Stimulated activated effector memory CD8-positive, alpha-beta T cell treated with anti-CD3 and anti-CD28 coated beads, Interleukin-12 subunit alpha, Interleukin-12 subunit beta, amount 100 ng/mL, for 72 hours (primary cell): ENCODE data around the gene RNF144B.

Experiments used
- ATAC-seq: fragments of 150-1000 bp; cut with Tn5 transposase; 2 replicates; pipeline ENCODE4 v1.10.0; 2021
- DNase-seq, 2 donors: peaks; one replicate each; pipeline ENCODE4 v3.0.0; 2021 to 2022; ENCODE audit warnings: low spot score in 2 of 2
- H3K27ac Mint-ChIP-seq: one replicate; pipeline ENCODE4 v1.8.0; 2022; ENCODE audit warnings: mild to moderate bottlenecking, mixed read lengths
- H3K36me3 Mint-ChIP-seq: one replicate; pipeline ENCODE4 v1.8.0; 2022; ENCODE audit warnings: mild to moderate bottlenecking, mixed read lengths
- H3K4me1 Mint-ChIP-seq: one replicate; pipeline ENCODE4 v1.8.0; 2022; ENCODE audit warnings: mixed read lengths
- H3K4me3 Mint-ChIP-seq: one replicate; pipeline ENCODE4 v1.8.0; 2022; ENCODE audit warnings: mild to moderate bottlenecking, mixed read lengths
- H3K9me3 Mint-ChIP-seq: one replicate; pipeline ENCODE4 v1.8.0; 2022; ENCODE audit warnings: mixed read lengths

Gene RNF144B

DNA sequence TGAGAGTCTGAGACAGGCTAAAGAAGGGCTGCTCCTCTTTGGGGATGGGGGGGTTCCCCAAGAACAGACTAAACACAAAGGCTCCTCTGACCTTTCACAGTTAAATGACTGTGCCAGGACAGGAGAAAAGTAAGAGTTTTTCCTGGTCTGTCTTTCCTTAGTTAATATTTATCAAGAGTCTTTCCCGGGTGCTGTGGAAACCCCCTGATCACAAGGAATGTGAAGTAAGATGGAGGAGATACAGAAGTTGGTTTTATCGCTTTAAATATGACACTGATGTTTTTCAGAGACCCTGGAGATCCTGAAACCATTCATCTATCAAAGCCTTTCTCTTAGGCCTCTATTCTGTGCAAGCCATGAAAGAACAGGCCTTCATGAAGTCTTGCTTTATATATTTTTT, 105.8 kb downstream of the RNF144B start:
- no peak overlapping the region for H3K4me3 Mint-ChIP-seq
- no peaks in the 10 kb centered on the region for H3K9me3 Mint-ChIP-seq
- H3K36me3 Mint-ChIP-seq, result no peaks in the 10 kb centered on the region
- ATAC-seq (no peak), DNase-seq (no peak)
- H3K4me1 Mint-ChIP-seq, result no peaks in the 10 kb centered on the region
- H3K27ac Mint-ChIP-seq, result no peak overlapping the region

DNA sequence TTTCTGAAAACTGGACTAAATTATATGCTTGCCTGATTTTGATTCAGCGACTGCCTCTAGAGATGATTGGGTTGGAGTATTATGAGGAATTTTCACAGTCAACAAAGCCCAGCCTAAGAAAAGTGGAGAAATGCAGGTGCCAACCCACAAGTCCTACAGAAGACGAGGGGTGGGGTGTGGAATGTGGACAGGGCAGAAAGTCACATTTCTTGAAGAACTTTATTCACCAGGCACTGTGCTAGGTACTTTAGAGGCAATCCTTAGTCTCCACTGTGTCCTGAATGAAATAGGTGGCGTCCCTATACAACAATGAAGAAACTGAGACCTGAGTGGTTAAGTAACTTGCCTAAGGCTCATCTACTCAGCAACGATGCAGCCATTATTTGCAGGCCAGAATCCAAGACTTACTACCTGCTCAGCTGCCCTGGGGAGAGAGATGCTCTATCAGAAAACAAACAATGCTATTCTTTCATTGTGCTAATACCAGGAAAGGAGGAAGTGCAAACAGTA, 106.3 kb downstream of the RNF144B start:
- ATAC-seq (no peak), DNase-seq (no peak)
- H3K4me1 Mint-ChIP-seq, result no peaks in the 10 kb centered on the region
- H3K36me3 Mint-ChIP-seq, result no peaks in the 10 kb centered on the region
- no peaks in the 10 kb centered on the region for H3K9me3 Mint-ChIP-seq
- H3K4me3 Mint-ChIP-seq, result no peak overlapping the region
- H3K27ac Mint-ChIP-seq, result no peak overlapping the region

DNA sequence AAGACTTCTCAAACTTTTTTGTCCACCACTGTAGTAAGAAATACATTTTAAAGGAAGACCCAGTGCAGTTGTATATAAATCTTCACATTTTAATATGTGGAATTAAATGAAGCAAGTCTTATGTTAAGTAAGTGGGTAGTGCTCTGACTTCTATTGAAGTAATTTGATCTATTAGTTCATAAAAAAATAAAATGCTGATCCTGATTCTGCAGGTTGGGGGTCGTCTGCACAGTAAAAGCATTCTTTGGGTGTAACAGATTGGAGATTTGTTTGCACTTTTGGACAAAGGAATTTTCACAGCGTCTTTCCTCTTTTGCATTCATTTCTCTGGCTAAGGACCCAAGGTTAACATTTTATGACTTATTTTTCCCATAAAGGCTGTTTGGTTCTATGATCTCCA, 106.8 kb downstream of the RNF144B start:
- Mint-ChIP-seq H3K9me3 (no peaks in the 10 kb centered on the region), H3K27ac (no peak overlapping the region), H3K4me1 (no peaks in the 10 kb centered on the region), H3K36me3 (no peaks in the 10 kb centered on the region), H3K4me3 (no peak overlapping the region)
- no peak for DNase-seq
- ATAC-seq, result no peak

DNA sequence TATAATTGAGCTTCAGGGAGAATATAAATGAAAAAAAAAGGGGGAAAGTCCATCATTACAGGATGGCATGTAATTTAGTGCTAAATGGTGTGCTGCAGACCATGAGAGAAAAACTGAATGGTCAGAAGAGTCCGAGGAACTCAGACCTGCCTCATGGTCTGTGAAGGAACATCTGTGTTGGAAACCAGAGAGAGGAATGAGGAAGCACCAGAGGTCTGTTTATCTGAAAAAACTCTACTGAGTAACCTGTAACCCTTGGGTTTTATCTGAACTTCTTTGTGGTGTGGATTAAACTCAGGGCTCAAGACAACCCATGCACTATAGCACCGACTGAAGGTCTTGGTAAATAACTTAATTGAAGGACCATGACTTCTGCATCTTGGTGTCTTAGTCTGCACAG, 108.1 kb downstream of the RNF144B start:
- no peaks in the 10 kb centered on the region for H3K4me1 Mint-ChIP-seq
- no peaks in the 10 kb centered on the region for H3K9me3 Mint-ChIP-seq
- ATAC-seq, result no peak
- H3K36me3 Mint-ChIP-seq, result no peaks in the 10 kb centered on the region
- DNase-seq, result no peak
- no peak overlapping the region for H3K4me3 Mint-ChIP-seq
- H3K27ac Mint-ChIP-seq, result no peak overlapping the region

DNA sequence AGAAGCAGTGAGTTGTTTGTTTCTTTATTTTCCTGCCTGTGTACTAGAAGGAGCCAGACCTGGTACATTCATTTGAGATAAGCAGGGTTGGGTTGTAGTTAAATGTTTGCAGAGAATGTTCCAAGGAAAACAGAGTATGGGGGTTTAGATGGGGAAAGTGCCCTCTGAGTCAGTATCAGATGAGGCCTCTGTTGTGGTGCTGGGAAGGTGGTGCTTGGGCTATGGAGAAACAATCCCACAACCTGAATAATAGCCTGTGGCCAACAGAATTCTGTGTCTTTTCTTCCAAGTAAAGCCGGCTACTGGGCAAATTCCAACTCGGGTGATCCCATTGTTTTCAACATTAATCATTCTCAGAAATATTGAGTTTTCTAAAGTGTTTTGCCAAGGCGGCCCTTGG, 109.3 kb downstream of the RNF144B start:
- DNase-seq (no peak), ATAC-seq (no peak)
- H3K9me3 Mint-ChIP-seq, result no peaks in the 10 kb centered on the region
- H3K36me3 Mint-ChIP-seq, result no peaks in the 10 kb centered on the region
- H3K4me3 Mint-ChIP-seq, result no peak overlapping the region
- no peak overlapping the region for H3K27ac Mint-ChIP-seq
- no peaks in the 10 kb centered on the region for H3K4me1 Mint-ChIP-seq

DNA sequence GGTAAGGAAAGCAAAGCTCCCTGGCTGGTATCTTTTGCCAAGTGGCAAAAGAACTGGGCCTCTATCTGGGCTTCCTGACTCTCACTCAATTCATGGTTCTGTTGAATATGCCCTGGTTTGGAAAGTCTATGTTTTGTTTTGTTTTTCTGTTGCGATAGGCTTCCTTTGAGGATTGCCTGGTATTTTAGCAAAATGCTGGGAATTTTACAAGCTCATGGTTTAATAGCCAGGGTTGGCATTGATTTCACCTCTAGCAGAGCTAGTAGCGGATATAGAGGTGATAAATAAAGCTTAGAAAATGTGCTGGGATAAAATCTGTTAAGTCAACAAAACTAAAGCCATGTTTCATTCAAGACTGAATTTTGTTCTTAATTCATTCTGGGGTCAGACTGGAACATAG, 109.9 kb downstream of the RNF144B start:
- no peak overlapping the region for H3K4me3 Mint-ChIP-seq
- H3K9me3 Mint-ChIP-seq, result no peaks in the 10 kb centered on the region
- H3K27ac Mint-ChIP-seq, result no peak overlapping the region
- no peaks in the 10 kb centered on the region for H3K4me1 Mint-ChIP-seq
- H3K36me3 Mint-ChIP-seq, result no peaks in the 10 kb centered on the region
- no peak for ATAC-seq
- DNase-seq, result no peak

DNA sequence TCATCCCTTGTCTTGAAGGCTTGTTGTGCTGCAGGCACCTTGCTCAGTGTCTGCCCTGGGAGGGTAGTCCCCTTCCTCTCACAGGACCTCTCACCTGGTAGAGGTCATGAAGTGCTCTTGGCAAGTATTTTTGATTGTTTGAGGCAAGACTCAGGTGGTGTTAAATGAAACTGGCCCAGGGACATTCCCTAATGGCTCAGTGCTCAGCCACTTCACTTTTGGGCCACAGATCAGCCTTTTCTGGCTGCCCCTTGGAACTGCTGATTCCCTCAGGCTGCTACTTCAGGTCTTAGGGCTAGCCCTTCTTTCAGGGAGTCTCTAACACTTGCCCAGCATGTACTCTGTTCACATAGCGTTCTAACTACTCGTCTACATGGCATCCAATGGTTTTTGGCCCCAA, 111.3 kb downstream of the RNF144B start:
- H3K9me3 Mint-ChIP-seq, result no peaks in the 10 kb centered on the region
- H3K27ac Mint-ChIP-seq, result no peak overlapping the region
- H3K36me3 Mint-ChIP-seq, result no peaks in the 10 kb centered on the region
- DNase-seq (no peak), ATAC-seq (no peak)
- no peaks in the 10 kb centered on the region for H3K4me1 Mint-ChIP-seq
- no peak overlapping the region for H3K4me3 Mint-ChIP-seq

DNA sequence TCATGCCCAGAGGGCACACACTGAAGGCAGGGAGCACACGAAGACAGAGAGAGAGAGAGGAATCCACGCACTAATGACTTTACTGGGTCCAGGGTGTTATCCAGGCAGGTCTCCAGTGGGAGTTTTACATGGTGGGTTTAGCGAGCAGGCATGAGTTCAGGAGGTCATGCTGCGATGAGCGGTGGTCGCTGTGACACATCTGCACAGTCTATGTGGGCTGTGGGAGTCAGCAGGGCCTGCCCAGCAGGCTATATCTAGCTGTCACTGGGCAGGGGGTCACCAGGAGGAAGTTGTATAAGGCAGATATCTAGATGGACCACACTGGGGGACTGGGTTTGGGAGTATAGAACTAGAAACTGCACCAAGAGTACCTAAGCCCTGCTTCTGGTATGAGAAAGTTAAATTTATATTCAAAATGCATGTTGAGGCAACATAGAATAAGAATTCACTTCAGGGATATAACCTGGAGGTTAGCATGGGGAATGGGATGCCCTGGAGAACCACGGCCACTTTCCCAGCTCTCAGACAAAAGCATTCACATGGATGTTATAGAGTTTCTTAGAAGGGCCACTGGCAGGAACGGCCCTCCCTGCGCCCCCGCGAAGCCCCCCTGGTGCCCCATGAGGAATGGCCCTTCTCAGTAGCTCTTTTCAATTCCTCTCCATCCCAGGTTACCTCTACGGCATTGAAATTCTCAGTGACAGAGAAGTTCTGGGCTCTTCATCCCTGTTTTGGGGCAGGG, 113.9 kb downstream of the RNF144B start:
- H3K9me3 Mint-ChIP-seq, result no peaks in the 10 kb centered on the region
- H3K4me3 Mint-ChIP-seq, result no peak overlapping the region
- no peak for ATAC-seq
- no peak for DNase-seq
- no peak overlapping the region for H3K27ac Mint-ChIP-seq
- no peaks in the 10 kb centered on the region for H3K4me1 Mint-ChIP-seq
- no peaks in the 10 kb centered on the region for H3K36me3 Mint-ChIP-seq

DNA sequence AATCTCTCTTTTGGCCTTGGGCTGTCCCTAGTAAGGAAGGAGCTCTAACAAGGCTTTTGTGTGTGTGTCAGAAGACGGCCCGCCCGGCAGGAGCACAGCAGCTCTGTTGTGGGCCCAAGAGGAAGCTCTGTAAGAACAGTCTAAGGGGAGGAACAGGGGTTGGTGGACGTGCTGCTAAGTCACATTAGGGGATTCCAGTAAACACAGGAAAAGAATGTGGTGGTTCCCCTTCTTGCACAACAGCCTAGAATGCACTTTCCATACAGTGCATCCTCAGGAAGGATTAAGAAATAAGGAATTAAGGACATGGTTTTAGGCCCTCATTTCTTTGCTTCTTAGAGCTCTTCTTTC, 114.5 kb downstream of the RNF144B start:
- Mint-ChIP-seq H3K36me3 (no peaks in the 10 kb centered on the region), H3K4me3 (no peak overlapping the region), H3K4me1 (no peaks in the 10 kb centered on the region), H3K27ac (no peak overlapping the region), H3K9me3 (no peaks in the 10 kb centered on the region)
- ATAC-seq, result peak; percentile 47
- no peak for DNase-seq

DNA sequence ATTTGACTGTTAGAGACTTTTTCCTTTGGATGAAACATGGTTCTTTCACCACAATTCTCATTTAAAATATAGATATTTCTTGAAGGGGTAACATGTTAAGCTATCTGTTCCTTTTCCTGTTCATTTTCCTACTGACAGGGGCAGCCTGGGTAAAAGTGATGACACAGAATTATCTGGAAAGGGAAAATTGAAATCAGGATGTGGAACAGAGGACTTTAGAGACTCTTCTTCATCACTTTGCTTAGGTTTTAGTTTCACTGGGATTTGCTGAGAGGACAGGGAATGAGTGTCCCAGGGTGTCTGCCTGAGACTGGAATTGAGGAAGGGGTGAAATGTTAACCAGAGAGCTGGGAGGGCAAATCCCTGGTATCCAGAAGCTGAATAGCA, 116.0 kb downstream of the RNF144B start:
- no peak overlapping the region for H3K27ac Mint-ChIP-seq
- DNase-seq (no peak), ATAC-seq (no peak)
- no peaks in the 10 kb centered on the region for H3K9me3 Mint-ChIP-seq
- no peaks in the 10 kb centered on the region for H3K36me3 Mint-ChIP-seq
- no peaks in the 10 kb centered on the region for H3K4me1 Mint-ChIP-seq
- H3K4me3 Mint-ChIP-seq, result no peak overlapping the region

DNA sequence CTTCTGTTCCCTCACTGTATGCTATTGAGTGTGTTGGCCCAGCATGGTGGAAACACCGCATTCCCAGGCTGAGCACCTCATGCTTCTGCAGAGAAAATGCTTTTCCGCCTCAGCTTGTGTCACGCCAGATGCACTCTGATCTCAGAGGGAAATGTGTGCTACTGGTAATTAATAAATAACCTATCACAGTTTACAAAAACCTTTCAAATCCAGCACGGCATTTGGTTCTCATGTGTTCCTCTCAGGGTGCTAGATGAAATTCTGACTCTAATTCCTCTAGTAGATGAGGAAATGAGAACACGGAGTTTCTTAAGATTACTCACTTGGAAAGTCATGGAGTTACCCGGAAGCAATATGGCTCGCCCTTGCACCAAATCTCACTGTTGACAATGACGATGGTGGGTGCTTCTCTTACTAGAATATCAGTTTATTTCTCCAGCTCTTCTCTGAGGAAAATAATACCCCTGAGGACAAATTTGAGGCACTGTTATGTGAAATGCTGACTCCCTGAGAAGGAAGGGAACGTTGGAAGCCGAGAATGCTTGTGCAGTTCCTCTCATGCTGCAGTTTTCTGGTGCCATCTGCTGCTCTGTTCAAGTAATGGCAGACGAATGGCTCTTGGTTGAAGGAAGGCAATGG, 116.6 kb downstream of the RNF144B start:
- no peak for DNase-seq
- H3K27ac Mint-ChIP-seq, result no peak overlapping the region

DNA sequence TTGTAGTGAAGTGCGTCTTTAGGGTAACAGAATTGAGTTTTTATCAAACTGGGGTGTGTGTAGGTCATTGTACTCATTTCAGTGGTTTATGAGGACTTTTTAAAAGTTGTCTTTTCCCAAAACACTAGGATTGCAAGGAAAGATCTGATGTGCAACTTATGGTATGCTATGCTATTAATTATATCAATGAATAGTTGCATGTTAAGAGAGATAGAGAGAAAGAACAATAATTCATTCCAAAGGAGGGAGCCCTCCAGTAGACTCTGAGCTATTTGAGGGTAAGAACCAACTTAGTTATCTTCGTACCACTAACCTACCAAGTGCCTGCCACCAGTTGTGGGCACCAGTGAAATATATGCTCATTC, 117.1 kb downstream of the RNF144B start:
- H3K4me3 Mint-ChIP-seq, result no peak overlapping the region
- no peaks in the 10 kb centered on the region for H3K4me1 Mint-ChIP-seq
- no peaks in the 10 kb centered on the region for H3K9me3 Mint-ChIP-seq
- no peaks in the 10 kb centered on the region for H3K36me3 Mint-ChIP-seq
- H3K27ac Mint-ChIP-seq, result no peak overlapping the region
- DNase-seq, result no peak
- ATAC-seq, result no peak

More for the DNA sequence above, 116.6 kb downstream of the RNF144B start:
- Mint-ChIP-seq H3K4me3 (no peak overlapping the region), H3K36me3 (no peaks in the 10 kb centered on the region), H3K9me3 (no peaks in the 10 kb centered on the region), H3K4me1 (no peaks in the 10 kb centered on the region)
- peak; percentile 48 for ATAC-seq

DNA sequence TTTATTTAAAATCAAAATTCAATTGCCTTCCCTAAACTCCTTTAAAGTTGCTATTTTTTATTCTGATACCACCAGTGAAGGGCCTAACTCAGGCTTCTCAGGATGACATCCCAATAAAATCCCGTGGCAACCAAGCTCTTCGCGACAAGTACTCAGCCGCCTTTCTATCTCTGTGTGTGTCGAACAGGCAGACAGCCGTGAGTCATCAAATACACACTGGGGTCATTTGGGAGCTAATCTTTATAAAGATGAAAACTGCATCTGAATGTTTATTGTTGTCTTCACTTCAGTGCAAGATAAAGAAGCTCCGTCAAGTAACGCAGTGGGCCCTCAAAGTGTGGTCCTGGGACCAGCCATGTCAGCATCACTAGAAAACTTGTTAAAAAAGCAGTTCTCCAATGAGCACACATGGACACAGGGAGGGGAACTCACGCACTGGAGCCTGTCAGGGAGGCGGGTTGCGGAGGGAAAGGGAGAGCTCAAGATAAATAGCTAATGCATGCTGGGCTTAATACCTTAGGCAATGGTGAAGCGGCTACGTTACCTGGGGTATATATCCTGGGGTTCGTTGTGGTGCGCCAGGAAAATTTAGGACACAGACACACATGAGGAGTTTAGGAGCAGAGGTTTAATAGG, 119.3 kb downstream of the RNF144B start:
- Mint-ChIP-seq H3K36me3 (no peaks in the 10 kb centered on the region), H3K27ac (no peak overlapping the region), H3K4me1 (no peaks in the 10 kb centered on the region), H3K4me3 (no peak overlapping the region), H3K9me3 (no peaks in the 10 kb centered on the region)
- DNase-seq (no peak), ATAC-seq (no peak)

DNA sequence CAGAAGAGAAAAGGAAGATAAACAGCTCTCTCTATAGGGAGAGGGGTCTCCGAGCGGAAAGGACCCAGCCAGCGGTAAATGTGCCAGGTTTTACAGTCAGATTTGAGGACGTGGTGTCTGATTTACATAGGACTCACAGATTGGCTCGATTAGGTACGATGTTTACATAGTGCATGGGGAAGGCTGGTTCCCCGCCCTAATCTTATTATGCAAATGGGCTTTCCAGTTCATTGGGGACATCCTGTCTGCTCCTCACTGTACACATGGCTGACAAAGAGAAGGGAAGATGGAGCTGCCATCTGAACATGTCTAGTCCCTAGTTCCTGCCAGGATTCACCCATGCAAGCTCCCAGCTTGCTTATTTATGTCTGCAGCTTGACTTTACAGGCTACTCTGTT, 119.9 kb downstream of the RNF144B start:
- Mint-ChIP-seq H3K4me1 (no peaks in the 10 kb centered on the region), H3K4me3 (no peak overlapping the region), H3K9me3 (no peaks in the 10 kb centered on the region), H3K36me3 (no peaks in the 10 kb centered on the region), H3K27ac (no peak overlapping the region)
- no peak for DNase-seq
- no peak for ATAC-seq

DNA sequence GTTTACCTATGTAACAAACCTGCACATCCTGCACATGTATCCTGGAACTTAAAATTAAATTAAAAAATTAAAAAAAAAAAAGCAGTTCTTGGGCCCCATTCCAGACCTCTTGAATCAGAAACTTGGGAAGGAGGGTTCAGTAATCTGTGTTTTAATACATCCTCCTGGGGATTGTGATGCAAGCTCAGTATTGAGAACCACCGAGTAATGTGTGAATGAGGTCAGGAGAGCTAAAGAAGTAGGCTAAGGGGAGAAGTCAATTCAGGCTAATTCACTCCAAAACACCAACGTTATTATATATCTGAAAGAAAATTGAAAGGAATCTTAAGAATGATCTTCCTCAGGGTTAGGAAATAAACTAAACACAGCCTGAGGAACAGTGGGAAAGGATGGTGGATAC, 120.4 kb downstream of the RNF144B start:
- Mint-ChIP-seq H3K4me3 (no peak overlapping the region), H3K36me3 (no peaks in the 10 kb centered on the region), H3K9me3 (no peaks in the 10 kb centered on the region), H3K4me1 (no peaks in the 10 kb centered on the region), H3K27ac (no peak overlapping the region)
- no peak for ATAC-seq
- DNase-seq, result no peak
